GM10266 (cell line): ENCODE results near the gene ZDHHC8.

Source experiments
- DNase-seq: peaks from one replicate; pipeline ENCODE4 v3.0.0; 2012; ENCODE audit errors: extremely low spot score
- TF ChIP-seq, protein P1 (sequence below): IDR thresholded peaks from 2 replicates; pipeline ENCODE4 v1.5.1; 2012; ENCODE audit warnings: mild to moderate bottlenecking, low read depth; ENCODE audit not compliant: control insufficient read depth, insufficient read depth; ENCODE audit errors: missing control alignments

The ZDHHC8 gene

DNA sequence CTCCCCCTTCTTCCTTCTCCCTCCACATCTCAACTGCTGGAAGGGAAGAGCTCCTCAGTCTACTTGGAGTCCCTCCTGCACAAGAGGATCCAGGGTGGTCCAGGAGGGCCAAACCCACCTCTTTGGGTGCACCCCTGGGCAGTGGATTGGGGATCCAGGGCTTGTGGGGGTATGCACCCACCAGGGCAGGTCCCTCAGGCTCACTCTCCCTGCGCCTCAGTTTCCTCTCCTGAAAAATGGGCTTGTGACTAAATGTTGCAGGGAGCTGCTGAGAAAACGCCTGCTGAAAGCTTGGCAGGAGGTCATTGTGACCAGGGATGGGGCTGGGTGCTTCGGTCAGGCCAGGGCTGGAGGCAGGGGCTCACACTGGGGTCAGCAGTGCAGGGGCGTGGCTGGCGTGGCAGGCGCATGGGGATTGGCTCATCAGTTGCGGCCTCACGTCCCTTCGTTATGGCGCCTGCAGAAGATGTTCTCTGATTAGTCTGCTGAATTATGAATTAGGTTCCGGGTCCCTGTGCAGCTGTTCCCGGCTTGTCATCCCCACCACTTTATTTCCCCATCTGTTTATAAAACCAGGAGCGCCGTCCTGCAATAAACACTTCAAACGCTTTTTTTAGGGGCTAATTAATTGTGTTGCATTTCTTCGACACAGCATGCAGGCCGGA is 44.9 kb downstream of the ZDHHC8 start:
- DNase-seq, result no peak
- TF ChIP-seq, protein P1, sequence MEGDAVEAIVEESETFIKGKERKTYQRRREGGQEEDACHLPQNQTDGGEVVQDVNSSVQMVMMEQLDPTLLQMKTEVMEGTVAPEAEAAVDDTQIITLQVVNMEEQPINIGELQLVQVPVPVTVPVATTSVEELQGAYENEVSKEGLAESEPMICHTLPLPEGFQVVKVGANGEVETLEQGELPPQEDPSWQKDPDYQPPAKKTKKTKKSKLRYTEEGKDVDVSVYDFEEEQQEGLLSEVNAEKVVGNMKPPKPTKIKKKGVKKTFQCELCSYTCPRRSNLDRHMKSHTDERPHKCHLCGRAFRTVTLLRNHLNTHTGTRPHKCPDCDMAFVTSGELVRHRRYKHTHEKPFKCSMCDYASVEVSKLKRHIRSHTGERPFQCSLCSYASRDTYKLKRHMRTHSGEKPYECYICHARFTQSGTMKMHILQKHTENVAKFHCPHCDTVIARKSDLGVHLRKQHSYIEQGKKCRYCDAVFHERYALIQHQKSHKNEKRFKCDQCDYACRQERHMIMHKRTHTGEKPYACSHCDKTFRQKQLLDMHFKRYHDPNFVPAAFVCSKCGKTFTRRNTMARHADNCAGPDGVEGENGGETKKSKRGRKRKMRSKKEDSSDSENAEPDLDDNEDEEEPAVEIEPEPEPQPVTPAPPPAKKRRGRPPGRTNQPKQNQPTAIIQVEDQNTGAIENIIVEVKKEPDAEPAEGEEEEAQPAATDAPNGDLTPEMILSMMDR, result no peak

DNA sequence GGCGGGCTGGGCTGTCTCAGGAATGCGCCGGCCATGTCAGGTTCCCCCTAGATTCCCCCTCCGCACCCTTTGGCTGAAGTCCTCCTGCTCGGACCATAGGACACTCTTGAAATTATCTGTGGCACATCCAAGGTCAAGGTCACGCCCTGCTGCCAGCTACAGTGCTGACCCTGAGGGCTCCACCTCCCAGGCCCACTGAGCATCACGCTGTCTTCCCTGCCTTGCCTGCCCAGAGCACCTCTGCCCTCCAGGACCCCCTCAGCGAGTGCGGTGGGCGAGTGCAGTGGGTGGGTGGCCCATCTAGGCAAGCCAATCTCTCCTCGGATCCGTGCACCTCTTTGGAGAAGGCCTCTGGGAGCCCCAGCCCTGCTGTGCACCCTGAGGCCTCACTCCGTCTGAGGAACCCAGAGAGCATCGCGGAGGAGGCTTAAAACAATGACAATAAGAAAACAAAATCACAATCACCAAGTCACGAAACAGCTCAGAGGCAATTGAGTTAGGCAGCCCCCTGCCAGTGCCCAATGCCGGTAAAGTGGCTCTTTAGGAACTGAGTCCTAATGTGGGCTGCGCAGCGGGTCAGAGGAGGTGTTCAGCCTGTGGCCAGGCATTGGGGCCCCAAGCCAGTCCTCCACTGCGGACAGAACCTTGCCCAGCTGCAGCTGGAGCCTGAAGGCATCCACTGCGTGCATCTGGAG is 45.8 kb downstream of the ZDHHC8 start:
- TF ChIP-seq, protein P1, result no peak
- DNase-seq, result no peak

DNA sequence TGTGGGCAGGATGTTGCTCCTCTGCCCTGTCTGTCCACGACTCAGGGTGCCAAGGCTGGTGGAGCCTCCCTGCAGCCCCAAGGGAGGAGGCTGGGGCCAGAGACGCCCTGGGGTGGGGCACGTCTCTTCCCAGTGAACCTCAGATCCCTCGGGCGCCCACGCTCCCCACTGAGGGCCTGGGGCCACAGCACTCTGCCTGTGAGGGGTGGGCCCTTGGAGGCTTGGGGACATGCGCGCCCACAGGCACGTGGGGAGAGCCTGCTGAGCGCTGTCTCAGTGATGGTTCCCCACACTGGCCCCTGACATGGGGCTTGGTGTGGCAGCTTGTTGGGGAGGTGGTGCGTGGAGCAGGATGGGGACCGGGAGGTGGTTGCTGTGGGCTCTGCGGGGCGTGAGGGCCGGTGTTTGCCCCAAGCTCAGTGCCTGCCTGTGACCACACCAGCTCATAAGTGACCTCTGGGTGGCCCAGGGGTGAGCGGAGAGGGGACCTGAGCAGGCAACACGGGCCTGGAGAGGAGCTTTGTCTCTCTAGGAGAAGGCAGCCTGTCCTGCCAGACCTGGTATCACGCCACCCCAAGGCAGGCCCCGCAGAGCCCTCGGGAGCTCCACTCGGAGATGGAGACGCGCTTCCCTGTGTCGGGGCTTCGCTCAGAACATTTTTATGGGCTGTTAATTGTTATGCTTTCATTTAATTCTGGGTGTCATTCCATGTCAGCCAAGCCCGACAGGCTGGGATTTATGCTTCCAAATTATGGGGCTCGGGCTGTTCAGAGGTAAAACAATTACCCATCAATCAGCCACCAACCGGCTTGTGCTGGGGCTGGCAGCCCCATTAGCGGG is 46.7 kb downstream of the ZDHHC8 start:
- DNase-seq, result no peak
- TF ChIP-seq, protein P1, result no peak

DNA sequence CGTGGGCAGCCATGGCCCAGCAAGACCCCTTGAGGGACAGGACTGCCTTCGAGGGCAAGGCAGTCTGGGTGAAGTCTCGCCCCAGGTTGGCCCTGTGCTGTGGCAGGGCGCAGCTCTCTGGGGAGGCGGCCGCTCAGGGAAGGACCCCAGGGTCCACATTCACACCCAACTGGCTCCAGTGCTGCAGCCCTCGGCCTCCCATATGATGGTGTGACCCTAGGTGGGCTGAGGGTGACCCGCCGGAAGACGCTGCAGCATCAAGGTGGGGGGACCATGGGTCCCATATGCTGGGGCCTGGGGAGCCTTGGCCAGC is 47.3 kb downstream of the ZDHHC8 start:
- no peak for DNase-seq
- TF ChIP-seq, protein P1, result no peak

DNA sequence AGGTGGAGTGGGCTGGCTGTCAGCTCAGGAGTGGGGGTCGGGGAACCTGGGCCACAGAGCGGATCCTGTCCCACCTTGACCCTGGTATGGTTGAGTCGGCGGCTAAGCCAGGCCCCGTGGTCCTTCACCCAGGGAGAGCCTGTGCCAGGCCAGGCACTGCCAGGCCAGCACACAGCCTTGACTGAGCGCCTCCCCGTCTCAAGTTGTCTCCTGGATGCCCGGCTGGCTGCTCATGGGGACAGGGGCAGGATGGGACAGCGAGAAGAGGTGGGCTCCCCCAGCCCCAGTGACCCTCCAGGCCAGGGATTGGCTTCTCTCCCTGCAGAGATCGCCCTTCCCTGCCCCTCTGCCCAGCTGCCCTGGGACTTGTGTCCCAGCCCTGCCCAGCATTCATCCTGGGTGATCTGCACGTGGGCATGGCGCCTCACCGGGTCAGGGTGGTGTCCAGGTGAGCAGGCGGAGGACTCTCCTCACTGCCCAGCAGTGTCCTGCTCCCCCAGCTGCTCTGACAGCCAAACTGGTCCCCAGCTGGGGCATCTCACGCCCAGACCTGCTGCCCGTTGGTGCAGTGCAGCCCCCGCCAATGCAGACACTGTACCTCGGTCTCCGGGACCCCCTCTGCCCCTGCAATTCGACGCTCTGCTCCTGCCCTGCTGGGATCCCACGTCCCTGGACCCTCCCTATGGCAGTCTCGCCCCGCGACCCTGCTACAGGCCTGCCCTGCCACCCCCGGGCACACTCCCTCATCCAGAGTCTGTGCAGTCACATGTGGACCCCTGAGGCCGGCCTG is 48.0 kb downstream of the ZDHHC8 start:
- TF ChIP-seq, protein P1, result no peak
- DNase-seq, result no peak

DNA sequence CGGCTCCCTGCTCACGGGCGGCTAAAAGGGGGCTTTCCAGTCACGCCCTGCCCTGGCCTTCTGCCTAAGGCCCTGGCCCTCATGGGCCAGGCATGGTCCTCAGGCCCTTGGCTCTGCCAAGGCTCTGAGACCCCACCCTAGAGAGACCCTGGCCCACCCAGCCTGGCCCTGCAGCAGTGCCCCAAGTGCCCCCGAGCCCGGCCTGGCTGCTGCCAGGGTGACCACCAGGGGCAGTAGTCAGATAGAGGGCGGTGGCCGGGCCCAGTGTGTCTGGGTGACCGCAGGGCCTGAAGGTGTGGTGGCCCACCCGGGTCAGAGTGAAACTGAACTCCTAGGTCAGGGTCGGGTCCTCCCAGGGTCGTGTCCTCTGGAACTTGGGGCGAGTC is 48.6 kb downstream of the ZDHHC8 start:
- TF ChIP-seq, protein P1, result peak; percentile 25
- no peak for DNase-seq

DNA sequence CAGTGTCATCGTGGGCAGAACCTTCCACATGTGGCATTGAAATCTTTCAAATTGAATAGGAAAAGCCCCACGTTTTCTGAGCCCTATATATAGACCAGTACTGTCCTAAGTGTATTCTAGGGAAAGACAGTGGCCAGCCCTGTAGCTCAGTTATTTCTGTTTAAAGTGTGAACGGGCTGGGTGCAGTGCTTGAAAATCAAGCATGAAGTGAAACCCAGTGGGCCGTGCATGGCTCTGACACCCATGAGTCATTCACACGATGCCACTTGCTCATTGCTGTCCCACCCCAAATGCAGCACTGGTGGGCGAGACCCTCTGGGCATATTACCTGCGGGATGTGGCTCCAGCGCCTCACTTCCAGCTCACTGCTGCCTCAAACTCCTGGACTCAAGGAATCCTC is 49.0 kb downstream of the ZDHHC8 start:
- TF ChIP-seq, protein P1, result no peak
- no peak for DNase-seq
